ENCODE measurements around the gene RDH13. TPM values are rescaled to one million over a fixed set of nuclear protein-coding genes. Genes with fewer than 3 reads are reported as not detected.
A peak's percentile ranks its signal among the peaks of the same experiment; 100 is the strongest.

Gene RDH13
- total RNA-seq, 2 experiments from 2014 or later, result 8.7 to 8.9 TPM

DNA sequence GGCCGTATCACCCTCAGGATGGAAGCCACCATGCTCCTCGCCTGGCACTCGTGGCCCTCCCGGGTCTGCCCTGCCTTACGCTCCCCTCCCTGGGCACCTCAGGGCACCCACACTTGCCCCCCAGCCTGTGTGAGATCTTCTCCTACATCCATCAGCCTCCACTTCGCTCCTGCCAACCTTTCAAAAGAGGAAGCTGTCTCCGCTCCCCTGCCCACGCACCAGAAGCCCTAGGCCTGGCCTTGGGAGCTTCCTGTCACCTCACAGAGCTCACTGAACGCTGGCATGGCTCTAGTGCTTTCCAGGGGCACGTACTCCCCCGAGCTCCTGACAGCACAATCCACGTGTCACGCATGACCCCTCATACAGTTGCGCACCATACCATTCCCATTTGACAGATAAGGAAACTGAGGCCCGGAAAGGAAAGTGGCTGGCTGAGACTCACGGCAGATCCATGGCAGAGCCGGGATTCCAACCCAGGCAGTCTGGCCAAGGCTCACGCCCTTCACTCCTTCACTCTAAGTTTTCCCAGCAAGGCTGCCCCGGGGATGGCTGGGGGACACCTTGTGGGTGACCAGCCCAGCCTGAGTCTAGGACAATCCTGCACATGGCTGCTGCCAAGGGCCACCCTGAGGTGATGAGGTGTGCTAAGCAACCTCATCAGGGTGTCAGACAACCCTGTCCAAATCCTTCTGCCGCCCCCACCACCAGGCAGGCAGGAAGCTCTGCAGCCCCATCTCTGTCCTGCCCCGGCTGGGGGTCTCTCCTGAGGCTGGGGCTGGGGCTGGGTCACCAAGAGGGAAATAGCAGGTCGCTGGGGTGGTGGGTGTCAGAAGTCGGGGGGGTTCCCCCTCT lies 35.1 kb upstream of the RDH13 start:
- no peak overlapping the region for H3K27ac Mint-ChIP-seq
- no peaks in the 10 kb centered on the region for H3K4me1 Mint-ChIP-seq (ENCODE audit: low read depth)
- no peak for DNase-seq
- H3K36me3 Mint-ChIP-seq (ENCODE audit: low read depth), result peaks cover 22% of the 10 kb centered on the region
- H3K9me3 Mint-ChIP-seq, result no peaks in the 10 kb centered on the region
- no peaks in the 10 kb centered on the region for H3K27me3 Mint-ChIP-seq (ENCODE audit: low read depth)
- no peak overlapping the region for H3K4me3 Mint-ChIP-seq
- CTCF ChIA-PET, result no interaction called here
- intact Hi-C loops (cut with micrococcal nuclease), result no loop called here

DNA sequence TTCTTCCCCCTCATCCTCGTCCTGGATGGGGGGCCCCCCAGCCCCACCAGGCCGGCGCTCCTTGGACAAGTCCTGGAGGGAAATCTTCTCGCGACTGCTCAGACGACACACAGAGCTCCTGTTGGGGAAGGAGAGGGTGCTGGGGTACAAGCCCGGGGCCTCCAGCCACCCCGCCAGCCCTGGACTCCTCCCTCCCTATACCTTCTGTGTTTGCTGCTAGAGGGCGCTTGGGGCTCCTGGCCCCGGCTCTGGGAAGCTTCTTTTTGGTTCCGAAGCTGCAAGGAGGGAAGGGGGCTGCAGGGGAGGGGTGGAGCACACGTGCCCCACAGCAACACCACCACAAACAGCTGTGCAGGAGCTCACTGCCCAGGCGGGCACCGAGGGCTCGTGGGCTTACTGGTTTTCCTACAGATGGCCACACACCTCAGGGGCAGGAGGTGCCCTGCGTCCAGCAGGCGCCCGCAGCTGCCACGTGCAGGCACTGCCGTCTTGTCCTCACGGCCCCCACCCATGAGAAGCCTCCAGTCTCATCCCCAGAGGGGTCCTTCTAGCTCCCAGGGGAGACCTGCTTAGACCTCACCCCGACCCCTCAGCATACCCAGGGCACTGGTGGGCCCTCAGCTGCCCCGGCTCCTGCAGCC lies 33.2 kb upstream of the RDH13 start:
- Mint-ChIP-seq H3K36me3 (ENCODE audit: low read depth) (peaks cover 14% of the 10 kb centered on the region), H3K4me1 (ENCODE audit: low read depth) (no peaks in the 10 kb centered on the region), H3K27me3 (ENCODE audit: low read depth) (no peaks in the 10 kb centered on the region), H3K9me3 (no peaks in the 10 kb centered on the region), H3K4me3 (no peak overlapping the region), H3K27ac (no peak overlapping the region)
- intact Hi-C loops (cut with micrococcal nuclease), result no loop called here
- CTCF ChIA-PET, result no interaction called here
- DNase-seq, result no peak

DNA sequence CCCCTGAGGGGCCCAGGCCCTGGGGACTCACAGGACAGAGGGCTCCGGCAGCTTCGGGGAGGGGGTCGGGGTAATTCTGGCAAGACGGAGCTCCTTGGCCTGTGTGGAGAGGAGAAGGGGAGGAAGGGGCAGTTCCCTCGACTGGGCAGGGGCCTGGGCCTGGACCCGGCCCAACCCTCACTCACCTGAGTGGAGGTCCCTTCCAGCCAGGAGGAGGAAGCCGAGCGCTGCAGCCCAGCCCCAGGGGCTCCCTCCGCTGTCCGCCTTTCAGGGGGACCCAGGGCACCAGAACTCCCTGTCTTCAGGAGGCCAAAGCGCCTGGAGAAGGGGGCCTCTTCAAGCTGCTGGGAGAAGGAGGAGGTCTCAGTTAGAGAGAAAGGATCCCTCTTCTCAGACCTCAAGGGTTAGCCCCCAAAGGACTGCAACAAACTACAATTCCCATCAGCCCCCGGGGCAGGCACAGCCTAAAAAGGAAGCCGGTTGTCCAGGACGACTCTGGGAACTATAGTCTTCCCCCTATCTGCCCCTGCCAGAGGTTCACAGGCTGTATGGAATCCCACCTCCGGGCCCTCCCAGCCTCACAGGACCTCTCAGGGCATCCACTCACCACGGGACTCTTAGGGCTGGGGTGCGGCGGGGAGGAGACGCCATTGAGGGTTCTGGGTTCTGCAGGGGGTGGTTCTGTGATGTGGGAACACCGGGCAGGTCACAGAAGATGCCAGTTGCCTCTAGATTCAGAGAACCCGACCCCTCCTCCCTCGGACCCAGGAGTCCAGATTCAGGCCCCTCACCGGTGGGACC lies 32.5 kb upstream of the RDH13 start:
- Mint-ChIP-seq H3K9me3 (no peaks in the 10 kb centered on the region), H3K27me3 (ENCODE audit: low read depth) (no peaks in the 10 kb centered on the region), H3K4me1 (ENCODE audit: low read depth) (no peaks in the 10 kb centered on the region), H3K36me3 (ENCODE audit: low read depth) (peaks cover 18% of the 10 kb centered on the region), H3K27ac (no peak overlapping the region), H3K4me3 (no peak overlapping the region)
- CTCF ChIA-PET, result no interaction called here
- intact Hi-C loops (cut with micrococcal nuclease), result no loop called here
- DNase-seq, result no peak

DNA sequence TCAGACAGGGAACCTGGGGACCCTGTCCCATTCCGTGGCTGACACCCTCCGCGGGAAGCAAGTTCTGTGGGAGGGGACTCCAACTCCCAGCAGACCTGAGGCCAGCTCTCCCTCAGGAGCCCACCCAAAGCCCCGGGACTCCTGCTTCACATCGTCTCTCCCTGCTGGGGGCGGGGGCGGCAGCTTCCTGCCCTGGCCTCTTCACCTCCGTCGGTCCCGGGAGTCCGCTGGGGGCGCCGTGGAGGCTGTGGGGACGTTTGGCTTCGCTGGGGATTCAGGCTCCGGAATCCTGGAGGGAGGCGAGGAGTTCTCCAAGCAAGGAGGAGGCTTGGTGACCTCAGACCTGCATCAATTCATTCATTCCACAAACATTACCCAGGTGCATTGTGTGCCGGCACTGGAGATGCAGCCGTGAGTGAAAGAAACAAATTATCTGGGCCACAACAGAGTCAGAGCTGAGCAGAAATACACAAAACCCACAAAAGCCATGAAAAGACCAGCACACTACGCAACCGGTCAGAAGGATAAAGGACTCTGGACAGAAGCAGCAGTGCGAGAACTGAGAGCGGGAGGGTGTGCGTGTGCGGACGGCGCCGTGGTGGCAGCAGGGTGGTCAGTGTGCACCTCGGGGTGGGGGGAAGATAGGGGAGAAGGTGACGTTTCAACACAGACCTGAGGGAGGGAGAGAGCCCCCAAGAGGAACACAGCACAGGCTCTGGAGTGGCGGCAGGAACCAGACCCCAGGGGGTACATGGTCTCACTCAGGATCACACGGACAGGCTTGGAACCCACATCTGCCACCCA lies 31.7 kb upstream of the RDH13 start:
- H3K4me3 Mint-ChIP-seq, result no peak overlapping the region
- peaks cover 20% of the 10 kb centered on the region for H3K36me3 Mint-ChIP-seq (ENCODE audit: low read depth)
- peaks cover 2% of the 10 kb centered on the region for H3K27me3 Mint-ChIP-seq (ENCODE audit: low read depth)
- no peaks in the 10 kb centered on the region for H3K9me3 Mint-ChIP-seq
- intact Hi-C loops (cut with micrococcal nuclease), result no loop called here
- DNase-seq, result no peak
- no peak overlapping the region for H3K27ac Mint-ChIP-seq
- H3K4me1 Mint-ChIP-seq (ENCODE audit: low read depth), result peaks cover 2% of the 10 kb centered on the region
- CTCF ChIA-PET, result no interaction called here

DNA sequence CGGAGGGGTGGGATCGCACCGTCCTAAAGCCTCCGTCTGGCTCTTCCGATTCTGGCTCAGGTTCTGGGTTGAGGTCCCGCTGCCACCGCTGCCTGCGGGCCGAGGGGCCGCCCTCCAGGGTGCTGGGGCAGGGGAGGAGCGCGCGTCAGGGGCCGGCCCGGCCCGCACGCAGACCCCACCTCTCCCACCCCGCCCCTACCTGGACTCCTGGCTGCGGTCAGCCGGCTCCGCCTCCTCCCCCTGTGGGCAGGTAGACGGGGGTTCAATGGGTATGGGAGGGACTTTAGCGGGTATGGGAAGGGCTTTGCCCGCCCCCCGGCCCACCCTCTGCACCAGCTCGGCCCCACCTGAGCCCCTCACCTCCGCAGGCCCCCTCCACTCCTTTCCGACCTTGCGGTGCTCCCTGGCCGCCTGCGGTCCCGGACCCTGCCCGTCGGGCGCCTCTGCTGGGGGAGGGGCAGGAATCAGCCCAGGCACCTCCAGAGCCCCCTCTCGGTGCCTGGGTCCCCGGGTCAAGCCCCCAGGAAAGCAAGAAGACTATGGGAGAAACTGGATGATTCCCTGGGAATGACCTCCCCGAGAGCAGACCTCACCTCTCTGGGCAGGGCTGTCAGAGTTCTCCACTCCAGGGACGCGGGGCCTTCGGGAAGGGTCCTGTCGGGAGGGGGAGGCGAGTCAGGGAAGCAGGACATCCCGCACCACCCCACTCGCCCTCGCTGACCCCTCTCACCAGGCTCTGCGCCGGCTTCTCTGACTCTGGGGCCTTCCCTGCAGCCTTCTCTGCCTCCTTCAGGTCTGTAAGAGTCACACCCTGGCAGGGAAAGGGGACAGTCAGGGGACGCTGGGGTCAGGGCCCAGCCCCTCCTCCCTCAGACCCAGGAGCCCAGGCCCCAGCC lies 29.7 kb upstream of the RDH13 start:
- no peak overlapping the region for H3K27ac Mint-ChIP-seq
- H3K36me3 Mint-ChIP-seq (ENCODE audit: low read depth), result peaks cover 20% of the 10 kb centered on the region
- CTCF ChIA-PET, result no interaction called here
- H3K9me3 Mint-ChIP-seq, result no peaks in the 10 kb centered on the region
- peaks cover 16% of the 10 kb centered on the region for H3K27me3 Mint-ChIP-seq (ENCODE audit: low read depth)
- intact Hi-C loops (cut with micrococcal nuclease), result no loop called here
- DNase-seq, result no peak
- no peak overlapping the region for H3K4me3 Mint-ChIP-seq
- peaks cover 11% of the 10 kb centered on the region for H3K4me1 Mint-ChIP-seq (ENCODE audit: low read depth)

DNA sequence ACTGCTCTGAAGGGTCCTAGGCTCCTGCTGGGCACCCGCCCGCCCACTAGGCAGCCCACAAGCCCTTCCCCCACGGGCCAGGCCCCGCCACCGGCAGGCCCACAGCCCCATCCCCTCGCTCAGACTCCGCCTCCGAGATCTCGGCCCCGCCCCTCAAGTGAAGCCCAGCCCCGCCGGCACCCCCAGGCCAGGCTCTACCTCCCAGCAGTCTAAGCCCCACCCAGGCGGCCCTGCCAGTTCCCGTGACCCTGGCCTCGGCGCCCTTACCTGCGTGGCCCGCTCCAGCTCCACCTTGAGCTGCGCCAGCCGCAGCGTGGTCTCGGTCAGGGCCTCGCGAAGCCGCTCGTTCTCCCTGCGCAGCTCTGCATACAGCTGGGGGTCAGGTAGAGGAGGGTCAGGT lies 29.0 kb upstream of the RDH13 start:
- CTCF ChIA-PET, result no interaction called here

DNA sequence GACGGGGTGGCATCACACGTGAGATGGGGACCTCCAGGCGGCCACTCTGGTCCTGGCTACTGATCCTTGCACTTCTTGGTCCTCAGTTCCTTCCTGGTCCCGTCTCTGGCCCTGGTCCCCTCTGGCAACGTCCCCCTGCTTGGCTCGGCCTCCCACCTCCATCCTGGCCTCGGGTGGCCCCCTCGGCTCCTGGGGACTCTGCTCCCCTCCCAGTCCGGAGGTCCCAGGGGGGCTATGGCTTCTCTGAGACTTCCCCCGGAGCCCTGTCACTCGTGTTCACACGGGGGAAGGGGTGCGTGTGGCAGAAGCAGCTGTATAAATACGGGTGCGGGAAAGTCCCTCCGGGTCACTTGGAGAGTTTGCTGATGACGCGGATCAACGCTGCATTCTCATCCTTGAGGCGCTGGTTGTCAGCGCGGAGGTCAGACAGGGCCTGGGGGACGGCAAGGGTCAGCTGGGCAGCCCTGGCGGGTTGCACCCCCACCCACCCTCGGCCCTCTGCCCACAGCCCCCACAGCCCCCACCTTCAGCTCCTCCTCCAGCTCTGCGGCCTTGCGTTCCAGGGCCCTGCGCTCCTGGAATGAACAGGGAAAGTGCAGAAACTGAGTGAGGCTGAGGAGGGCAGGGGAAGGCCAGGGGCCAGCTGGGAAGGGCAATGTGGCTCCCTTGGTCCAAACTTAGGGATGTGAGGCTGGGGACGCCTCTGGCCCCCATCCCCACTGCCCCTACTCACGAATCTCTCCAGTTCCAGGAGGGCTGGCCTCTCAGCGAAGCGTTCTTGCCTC lies 28.4 kb upstream of the RDH13 start:
- CTCF ChIA-PET, result no interaction called here
- DNase-seq, result no peak
- intact Hi-C loops (cut with micrococcal nuclease), result no loop called here
- H3K9me3 Mint-ChIP-seq, result no peaks in the 10 kb centered on the region
- H3K4me1 Mint-ChIP-seq (ENCODE audit: low read depth), result peaks cover 17% of the 10 kb centered on the region
- H3K27ac Mint-ChIP-seq, result no peak overlapping the region
- peaks cover 20% of the 10 kb centered on the region for H3K36me3 Mint-ChIP-seq (ENCODE audit: low read depth)
- peaks cover 21% of the 10 kb centered on the region for H3K27me3 Mint-ChIP-seq (ENCODE audit: low read depth)
- H3K4me3 Mint-ChIP-seq, result no peak overlapping the region

More for the DNA sequence above, 29.0 kb upstream of the RDH13 start:
- Mint-ChIP-seq H3K4me1 (ENCODE audit: low read depth) (peaks cover 17% of the 10 kb centered on the region), H3K27ac (no peak overlapping the region), H3K4me3 (no peak overlapping the region), H3K36me3 (ENCODE audit: low read depth) (peaks cover 20% of the 10 kb centered on the region), H3K27me3 (ENCODE audit: low read depth) (peaks cover 21% of the 10 kb centered on the region), H3K9me3 (no peaks in the 10 kb centered on the region)
- DNase-seq, result no peak
- intact Hi-C loops (cut with micrococcal nuclease), result no loop called here

DNA sequence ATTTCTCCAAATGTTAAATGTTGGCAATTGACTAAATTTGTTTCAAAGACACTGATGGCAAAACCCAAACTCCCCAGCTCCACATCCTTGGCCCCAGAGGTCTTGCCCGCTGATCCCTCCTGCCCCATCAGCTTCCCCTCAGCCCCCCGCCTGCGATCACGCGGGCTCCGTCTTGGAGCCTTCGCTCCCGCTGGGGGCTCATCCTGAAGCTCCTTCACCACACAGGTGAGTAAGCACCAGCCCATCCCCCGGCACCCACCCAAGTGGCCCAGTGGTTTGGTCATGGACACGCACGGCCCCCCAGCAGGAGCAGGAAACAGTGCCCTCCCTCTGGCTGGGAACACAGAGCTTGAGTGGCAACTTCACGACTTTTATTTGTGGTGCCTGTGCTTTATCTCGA lies 27.6 kb upstream of the RDH13 start:
- H3K27me3 Mint-ChIP-seq (ENCODE audit: low read depth), result peaks cover 27% of the 10 kb centered on the region
- DNase-seq, result no peak
- no peak overlapping the region for H3K4me3 Mint-ChIP-seq
- peaks cover 20% of the 10 kb centered on the region for H3K36me3 Mint-ChIP-seq (ENCODE audit: low read depth)
- intact Hi-C loops (cut with micrococcal nuclease), result no loop called here
- no peak overlapping the region for H3K27ac Mint-ChIP-seq
- H3K9me3 Mint-ChIP-seq, result no peaks in the 10 kb centered on the region
- CTCF ChIA-PET, result no interaction called here
- peaks cover 17% of the 10 kb centered on the region for H3K4me1 Mint-ChIP-seq (ENCODE audit: low read depth)

DNA sequence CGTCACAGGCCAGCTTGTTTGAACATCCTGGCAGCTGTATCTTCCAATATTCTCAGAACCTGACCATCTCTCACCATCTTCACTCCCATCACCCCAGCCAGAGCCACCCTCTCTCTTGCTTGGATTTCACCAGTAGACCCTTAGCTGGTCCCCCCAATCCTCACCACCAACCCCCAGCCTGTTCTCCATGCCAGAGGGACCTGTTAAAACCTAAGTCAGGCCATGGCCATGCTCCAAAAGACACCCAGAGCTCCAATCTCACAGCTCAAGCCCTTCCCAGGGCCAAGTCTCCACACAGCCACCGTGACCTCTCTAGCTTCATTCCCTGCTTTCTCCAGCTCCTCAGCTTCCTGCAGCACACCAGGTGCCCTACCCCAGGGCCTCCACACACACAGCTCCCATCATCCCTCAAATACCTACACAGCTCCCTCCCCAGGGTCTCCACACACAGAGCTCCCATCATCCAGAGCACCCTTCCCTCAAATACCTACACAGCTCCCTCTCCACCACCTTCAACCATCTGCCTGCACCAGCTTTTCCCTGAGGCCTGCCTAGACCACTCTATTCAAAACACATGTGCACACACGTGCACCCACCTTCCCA lies 26.5 kb upstream of the RDH13 start:
- intact Hi-C loops (cut with micrococcal nuclease), result loop anchor here (10.0 kb wide), 2 partner anchors 75 to 625 kb away; partner anchors contain the start of genes DNAAF3 and LENG9

DNA sequence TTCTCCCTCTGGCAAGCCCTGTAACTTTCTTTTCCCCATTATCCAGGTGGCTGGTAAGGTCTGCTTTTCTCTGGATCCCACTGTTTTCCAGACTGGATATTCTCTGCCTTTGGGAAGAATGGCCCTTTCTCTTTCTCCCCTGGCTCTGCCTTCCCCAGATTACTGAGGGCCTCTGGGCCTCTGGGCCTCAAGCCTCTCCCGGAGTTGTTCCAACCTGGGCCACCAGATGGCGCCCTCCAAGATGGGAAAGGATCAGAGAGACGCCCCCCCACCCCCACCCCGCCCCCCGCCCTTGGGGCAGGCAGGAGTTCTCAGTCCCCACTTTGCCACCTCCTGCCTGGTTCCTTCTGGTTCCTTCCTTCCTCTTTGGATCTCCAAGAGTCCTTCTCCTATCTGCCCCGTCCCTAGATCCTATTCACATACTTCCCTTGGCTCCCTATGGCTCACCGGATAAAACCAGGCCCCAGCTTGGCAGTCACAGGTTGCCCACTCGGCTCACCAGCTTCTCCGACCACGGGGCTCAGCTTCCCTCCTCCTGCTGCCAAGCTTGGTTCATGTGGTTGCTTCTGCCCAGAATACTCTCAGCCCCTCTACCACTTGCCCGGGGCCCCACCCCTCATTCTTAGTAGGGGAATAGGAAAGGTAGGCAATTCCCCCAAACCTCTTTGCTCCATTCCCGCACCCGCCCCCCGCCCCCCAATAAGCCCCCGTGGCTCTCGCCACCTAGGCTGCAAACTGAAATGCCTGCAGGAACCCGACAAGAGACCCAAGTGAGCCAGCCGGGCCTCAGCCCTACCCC lies 25.8 kb upstream of the RDH13 start:
- CTCF ChIA-PET, result interaction anchor here (0.6 to 2.0 kb wide), 10 partner anchors 9 to 79 kb away, joined by 3 to 7 read pairs (median 3); no protein-coding TSS in a partner anchor
- Mint-ChIP-seq H3K27me3 (ENCODE audit: low read depth) (peaks cover 43% of the 10 kb centered on the region), H3K27ac (no peak overlapping the region), H3K9me3 (no peaks in the 10 kb centered on the region), H3K36me3 (ENCODE audit: low read depth) (peaks cover 15% of the 10 kb centered on the region), H3K4me1 (ENCODE audit: low read depth) (peaks cover 17% of the 10 kb centered on the region), H3K4me3 (no peak overlapping the region)
- peak; percentile 86 for DNase-seq
- intact Hi-C loops (cut with micrococcal nuclease), result loop anchor here (10.0 kb wide), 2 partner anchors 76 to 624 kb away; partner anchors contain the start of genes DNAAF3 and LENG9

More for the DNA sequence above, 26.5 kb upstream of the RDH13 start:
- DNase-seq, result no peak
- Mint-ChIP-seq H3K9me3 (no peaks in the 10 kb centered on the region), H3K4me1 (ENCODE audit: low read depth) (peaks cover 17% of the 10 kb centered on the region), H3K27me3 (ENCODE audit: low read depth) (peaks cover 37% of the 10 kb centered on the region), H3K27ac (no peak overlapping the region), H3K36me3 (ENCODE audit: low read depth) (peaks cover 15% of the 10 kb centered on the region), H3K4me3 (no peak overlapping the region)
- CTCF ChIA-PET, result interaction anchor here (0.6 to 2.0 kb wide), 8 partner anchors 9 to 78 kb away, joined by 3 to 7 read pairs (median 3); no protein-coding TSS in a partner anchor

Data from activated naive CD4-positive, alpha-beta T cell treated with anti-CD3 and anti-CD28 coated beads for 36 hours (primary cell).